Measurements from ENCODE around the gene NOS1AP.

GRCh38 chr1:162370161-162370560 is 300.7 kb downstream of the NOS1AP start:
- TF ChIP-seq, protein P1, sequence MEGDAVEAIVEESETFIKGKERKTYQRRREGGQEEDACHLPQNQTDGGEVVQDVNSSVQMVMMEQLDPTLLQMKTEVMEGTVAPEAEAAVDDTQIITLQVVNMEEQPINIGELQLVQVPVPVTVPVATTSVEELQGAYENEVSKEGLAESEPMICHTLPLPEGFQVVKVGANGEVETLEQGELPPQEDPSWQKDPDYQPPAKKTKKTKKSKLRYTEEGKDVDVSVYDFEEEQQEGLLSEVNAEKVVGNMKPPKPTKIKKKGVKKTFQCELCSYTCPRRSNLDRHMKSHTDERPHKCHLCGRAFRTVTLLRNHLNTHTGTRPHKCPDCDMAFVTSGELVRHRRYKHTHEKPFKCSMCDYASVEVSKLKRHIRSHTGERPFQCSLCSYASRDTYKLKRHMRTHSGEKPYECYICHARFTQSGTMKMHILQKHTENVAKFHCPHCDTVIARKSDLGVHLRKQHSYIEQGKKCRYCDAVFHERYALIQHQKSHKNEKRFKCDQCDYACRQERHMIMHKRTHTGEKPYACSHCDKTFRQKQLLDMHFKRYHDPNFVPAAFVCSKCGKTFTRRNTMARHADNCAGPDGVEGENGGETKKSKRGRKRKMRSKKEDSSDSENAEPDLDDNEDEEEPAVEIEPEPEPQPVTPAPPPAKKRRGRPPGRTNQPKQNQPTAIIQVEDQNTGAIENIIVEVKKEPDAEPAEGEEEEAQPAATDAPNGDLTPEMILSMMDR (IDR thresholded peaks at IDR 0.05) = no peak
- TF ChIP-seq POLR2AphosphoS5 (IDR thresholded peaks at IDR 0.05) = no peak
- no peak for TF ChIP-seq EP300 (IDR thresholded peaks at IDR 0.05)
- TF ChIP-seq POLR2A (IDR thresholded peaks at IDR 0.05) = no peak

Data from stomach (tissue), 4 donors.